Fibroblast of lung (primary cell): Measurements from ENCODE around the gene EVA1B. TPM values are rescaled to one million over a fixed set of nuclear protein-coding genes. Genes with fewer than 3 reads are reported as not detected.

Experiments
- DNase-seq, 2 donors: peaks; one replicate each; pipeline versions ENCODE4 v3.0.0 to v3.0.0-alpha.2; 2010; ENCODE audit warnings: low read depth in 2 of 2
- H2AFZ ChIP-seq: 2 replicates; pipeline ENCODE4 v1.5.1; 2012; ENCODE audit warnings: low read length, control low read depth, inconsistent platforms
- H3K27ac ChIP-seq: 2 replicates; pipeline ENCODE4 v1.5.1; 2011; ENCODE audit warnings: low read length, control low read depth; ENCODE audit not compliant: insufficient read depth
- H3K27me3 ChIP-seq: 2 replicates; pipeline ENCODE4 v1.5.1; 2011; ENCODE audit warnings: mild to moderate bottlenecking, low read length; ENCODE audit not compliant: control insufficient read depth, insufficient read depth
- H3K36me3 ChIP-seq: 2 replicates; pipeline ENCODE4 v1.5.1; 2011; ENCODE audit warnings: low read length; ENCODE audit not compliant: control insufficient read depth, insufficient read depth
- H3K4me1 ChIP-seq: 2 replicates; pipeline ENCODE4 v1.5.1; 2011; ENCODE audit warnings: low read length; ENCODE audit not compliant: control insufficient read depth, insufficient read depth; ENCODE audit errors: extremely low read depth
- H3K4me2 ChIP-seq: 2 replicates; pipeline ENCODE4 v1.5.1; 2011; ENCODE audit warnings: low read length, control low read depth; ENCODE audit not compliant: insufficient read depth; ENCODE audit errors: extremely low read depth
- H3K4me3 ChIP-seq, 4 experiments: fragments of 200-600 bp in 1 of 4; sonication (generic) in 1 of 4; replicated peaks in 1 of 4; 2 replicates each; pipeline ENCODE4 v1.5.1; 2011 to 2016; ENCODE audit warnings: low read length in 4 of 4, low read depth in 3 of 4, mild to moderate bottlenecking in 3 of 4, control low read depth in 2 of 4, inconsistent platforms in 1 of 4, mixed read lengths in 1 of 4; ENCODE audit not compliant: insufficient read depth in 1 of 4; ENCODE audit errors: control extremely low read depth in 1 of 4
- H3K79me2 ChIP-seq: 2 replicates; pipeline ENCODE4 v1.5.1; 2012; ENCODE audit warnings: mild to moderate bottlenecking, low read length, inconsistent platforms; ENCODE audit not compliant: control insufficient read depth, insufficient read depth
- H3K9ac ChIP-seq: 2 replicates; pipeline ENCODE4 v1.5.1; 2011; ENCODE audit warnings: mild to moderate bottlenecking, low read length, control low read depth; ENCODE audit not compliant: insufficient read depth
- H3K9me3 ChIP-seq: 2 replicates; pipeline ENCODE4 v1.5.1; 2012; ENCODE audit warnings: low read depth, low read length; ENCODE audit not compliant: control insufficient read depth, insufficient read depth
- H4K20me1 ChIP-seq: 2 replicates; pipeline ENCODE4 v1.5.1; 2011; ENCODE audit warnings: low read length; ENCODE audit not compliant: control insufficient read depth, insufficient read depth; ENCODE audit errors: extremely low read depth
- CTCF ChIP-seq, 2 donors: IDR thresholded peaks in 1 of 2; conservative IDR thresholded peaks in 1 of 2; 1 replicate in 1 of 2; 2 replicates in 1 of 2; pipeline ENCODE4 v1.5.1; 2011 to 2012; ENCODE audit warnings: low read length in 2 of 2, control low read depth in 1 of 2, inconsistent platforms in 1 of 2, low read depth in 1 of 2, mild to moderate bottlenecking in 1 of 2
- EZH2 ChIP-seq: IDR thresholded peaks from 2 replicates; pipeline ENCODE4 v1.5.1; 2012; ENCODE audit warnings: low read length, control low read depth, mild to moderate bottlenecking; ENCODE audit errors: missing control alignments
- polyA plus RNA-seq, 2 donors: library from polyadenylated mRNA; depleted of rRNA in 1 of 2; stranded (reverse) in 1 of 2; unstranded in 1 of 2; fragments of >200 nt; gene quantifications; 2 replicates each; pipeline ENCODE4 v1.2.1, GENCODE V29; 2011 to 2012; ENCODE audit warnings: missing spikeins in 1 of 2
- total RNA-seq: library from RNA; depleted of rRNA; stranded (reverse); fragments of >200 nt; gene quantifications from 2 replicates; pipeline ENCODE4 v1.2.1, GENCODE V29; 2014

Gene EVA1B
- total and polyA plus RNA-seq, 2 donors (not counting 1 experiment from before 2014, with no cell fraction given), result 27.1 to 199 TPM

- no peak for DNase-seq
- peak overlapping the region; percentile 66 for H3K27ac ChIP-seq
- H3K4me3 ChIP-seq, result peak overlapping the region; percentile 27 to 90 (median 40)
- H4K20me1 ChIP-seq, result no peaks in the 10 kb centered on the region
- H3K9ac ChIP-seq, result peak overlapping the region; percentile 73
- H3K36me3 ChIP-seq, result peaks cover 12% of the 10 kb centered on the region
- H3K9me3 ChIP-seq, result no peaks in the 10 kb centered on the region
- no peaks in the 10 kb centered on the region for H3K27me3 ChIP-seq
- H3K4me1 ChIP-seq, result peaks cover 22% of the 10 kb centered on the region
- H2AFZ ChIP-seq, result no peak overlapping the region
- TF ChIP-seq EZH2 (no peak), CTCF (conservative IDR thresholded peaks at IDR 0.05 in 1 of 2, IDR thresholded peaks at IDR 0.05 in 1 of 2; ENCODE audit: low read depth in 1 of 2, low read length in 2 of 2) (no peak)
- H3K4me2 ChIP-seq, result peak overlapping the region; percentile 85
- H3K79me2 ChIP-seq, result peaks cover 18% of the 10 kb centered on the region
Measured at GRCh38 chr1:36320291-36320761, 3.1 kb downstream of the EVA1B start.

GRCh38 chr1:36309397-36309796 is 14.0 kb downstream of the EVA1B start:
- H3K4me1 ChIP-seq, result peaks cover 7% of the 10 kb centered on the region
- H3K4me3 ChIP-seq, result no peak overlapping the region
- H3K79me2 ChIP-seq, result peaks cover 2% of the 10 kb centered on the region
- H4K20me1 ChIP-seq, result no peaks in the 10 kb centered on the region
- H3K4me2 ChIP-seq, result no peak overlapping the region
- no peaks in the 10 kb centered on the region for H3K9me3 ChIP-seq
- H2AFZ ChIP-seq, result no peak overlapping the region
- H3K27ac ChIP-seq, result no peak overlapping the region
- H3K9ac ChIP-seq, result no peak overlapping the region
- peaks cover 5% of the 10 kb centered on the region for H3K36me3 ChIP-seq
- H3K27me3 ChIP-seq, result no peaks in the 10 kb centered on the region
- no peak for DNase-seq
- TF ChIP-seq CTCF (conservative IDR thresholded peaks at IDR 0.05 in 1 of 2, IDR thresholded peaks at IDR 0.05 in 1 of 2; ENCODE audit: low read depth in 1 of 2, low read length in 2 of 2), result no peak
- TF ChIP-seq EZH2, result no peak

GRCh38 chr1:36307601-36308330 is 15.7 kb downstream of the EVA1B start:
- no peak for DNase-seq
- Histone ChIP-seq H2AFZ (no peak overlapping the region), H3K4me2 (peak overlapping the region; percentile 88), H3K27me3 (no peaks in the 10 kb centered on the region), H3K79me2 (peaks cover 2% of the 10 kb centered on the region), H4K20me1 (no peaks in the 10 kb centered on the region), H3K4me1 (peaks cover 7% of the 10 kb centered on the region), H3K36me3 (peaks cover 10% of the 10 kb centered on the region), H3K9ac (peak overlapping the region; percentile 51), H3K9me3 (no peaks in the 10 kb centered on the region), H3K27ac (peak overlapping the region; percentile 61), H3K4me3 (peak overlapping the region; percentile 58 to 69 (median 66))
- TF ChIP-seq CTCF (conservative IDR thresholded peaks at IDR 0.05 in 1 of 2, IDR thresholded peaks at IDR 0.05 in 1 of 2; ENCODE audit: low read depth in 1 of 2, low read length in 2 of 2), result no peak
- no peak for TF ChIP-seq EZH2
